Breast epithelium (tissue), 3 donors: ENCODE results near the gene P2RY13.

Experiments used
- CTCF ChIP-seq, 3 donors: fragments of 450-650 bp; IDR thresholded peaks; one replicate each; pipeline ENCODE4 v1.5.1; 2016 to 2017; ENCODE audit warnings: antibody characterized with exemption in 3 of 3, mild to moderate bottlenecking in 3 of 3, moderate library complexity in 3 of 3
- POLR2A ChIP-seq: fragments of 450-650 bp; IDR thresholded peaks from one replicate; pipeline ENCODE4 v1.6.1; 2016; ENCODE audit warnings: antibody characterized with exemption, mild to moderate bottlenecking, moderate library complexity
- POLR2AphosphoS5 ChIP-seq, 3 donors: sonication (generic); formaldehyde crosslinking; IDR thresholded peaks; one replicate each; pipeline ENCODE4 v1.6.1; 2017; ENCODE audit warnings: antibody characterized with exemption in 3 of 3

- no peak for TF ChIP-seq CTCF (IDR thresholded peaks at IDR 0.05)
- TF ChIP-seq POLR2AphosphoS5 (IDR thresholded peaks at IDR 0.05) = no peak
- no peak for TF ChIP-seq POLR2A
Observed at GRCh38 chr3:151347432-151347831, 18.1 kb upstream of the P2RY13 start.
